Measurements from ENCODE around the gene CALML4. TPM values are rescaled to one million over a fixed set of nuclear protein-coding genes. Genes with fewer than 3 reads are reported as not detected.
"Not testable (repeated sequence)": the region's sequence is repeated elsewhere in the genome, so short reads cannot be mapped to it uniquely, and the experiment has no call there.

CALML4 gene
- total RNA-seq, 1 donor from 2014 or later, result 7.2 TPM

GRCh38 chr15:68192804-68193486, 12.2 kb downstream of the CALML4 start:
- DNase-seq (ENCODE audit: extremely low read depth, low read depth, low spot score), result no peak

DNA sequence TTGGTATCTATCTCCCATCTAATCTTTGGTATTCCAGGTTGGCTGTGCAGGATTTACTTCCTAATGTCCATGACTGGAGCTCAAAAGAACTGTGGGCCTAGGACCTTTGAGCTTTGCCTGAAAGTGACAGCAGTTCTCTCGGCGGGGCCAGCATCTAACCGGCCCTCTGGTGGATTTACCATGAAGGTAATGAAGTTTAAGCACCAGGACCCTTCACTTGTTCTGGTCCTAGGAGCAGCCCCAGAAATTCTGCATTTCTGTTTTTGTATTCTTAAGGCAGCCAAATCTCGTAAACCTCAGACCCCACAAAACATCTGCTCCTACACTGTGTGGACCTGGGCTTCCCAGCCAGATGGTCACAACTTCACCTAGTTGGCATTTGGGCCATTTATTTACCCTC, 13.0 kb downstream of the CALML4 start:
- no peak for DNase-seq (ENCODE audit: extremely low read depth, low read depth, low spot score)

GRCh38 chr15:68191555-68191954, 13.6 kb downstream of the CALML4 start:
- no peak for DNase-seq (ENCODE audit: extremely low read depth, low read depth, low spot score)

DNA sequence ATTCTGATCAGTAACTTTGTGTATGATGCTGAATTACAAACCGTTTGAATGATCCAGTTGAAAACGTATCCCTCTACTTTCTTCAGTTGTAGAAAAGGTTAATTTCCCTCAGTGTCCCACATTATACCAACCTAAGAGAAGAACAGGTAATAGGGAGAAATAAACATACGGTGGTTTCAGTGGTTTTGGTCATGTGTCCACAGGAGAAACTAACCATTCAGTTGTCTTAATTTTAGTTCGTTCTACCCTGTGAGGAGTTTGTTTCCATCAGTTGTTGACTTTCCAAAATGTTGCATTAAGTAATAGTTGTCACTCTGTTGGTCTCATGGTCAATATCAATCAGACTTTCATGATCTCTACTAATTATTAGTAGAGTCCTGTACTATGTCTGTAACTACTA, 15.1 kb downstream of the CALML4 start:
- DNase-seq (ENCODE audit: extremely low read depth, low read depth, low spot score), result no peak

DNA sequence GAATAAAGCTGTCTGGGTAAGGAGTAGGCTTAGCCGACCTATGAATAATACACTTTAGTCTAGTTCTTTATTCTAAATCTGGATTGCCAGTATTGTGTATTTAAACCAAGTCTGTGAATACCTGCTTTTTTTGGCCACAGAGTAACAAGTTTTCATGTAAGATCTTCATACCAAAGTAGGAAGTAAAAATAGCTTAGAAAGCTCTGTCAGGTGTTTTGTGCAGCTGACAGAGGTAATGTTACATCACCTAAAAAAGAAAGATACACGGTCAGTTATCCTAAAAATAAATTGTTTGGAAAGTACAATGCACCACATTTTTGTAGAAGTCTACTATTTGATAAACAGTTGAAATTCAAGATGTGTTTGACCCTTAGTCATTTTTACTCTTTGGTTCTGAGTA, 16.5 kb downstream of the CALML4 start:
- DNase-seq (ENCODE audit: extremely low read depth, low read depth, low spot score), result no peak

DNA sequence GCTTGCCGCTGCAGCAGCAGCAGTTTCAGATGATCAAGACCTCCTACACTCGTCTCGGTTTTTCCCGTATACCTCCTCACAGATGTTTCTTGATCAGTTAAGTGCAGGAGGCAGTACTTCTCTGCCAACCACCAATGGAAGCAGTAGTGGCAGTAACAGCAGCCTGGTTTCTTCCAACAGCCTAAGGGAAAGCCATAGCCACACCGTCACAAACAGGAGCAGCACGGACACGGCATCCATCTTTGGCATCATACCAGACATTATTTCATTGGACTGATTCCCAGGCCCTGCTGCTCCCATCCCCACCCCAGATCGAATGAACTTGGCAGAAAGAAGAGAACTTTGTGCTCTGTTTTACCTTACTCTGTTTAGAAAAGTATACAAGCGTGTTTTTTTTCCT, 17.6 kb downstream of the CALML4 start:
- no peak for DNase-seq (ENCODE audit: extremely low read depth, low read depth, low spot score)

GRCh38 chr15:68186671-68187397, 18.3 kb downstream of the CALML4 start:
- DNase-seq (ENCODE audit: extremely low read depth, low read depth, low spot score), result no peak

DNA sequence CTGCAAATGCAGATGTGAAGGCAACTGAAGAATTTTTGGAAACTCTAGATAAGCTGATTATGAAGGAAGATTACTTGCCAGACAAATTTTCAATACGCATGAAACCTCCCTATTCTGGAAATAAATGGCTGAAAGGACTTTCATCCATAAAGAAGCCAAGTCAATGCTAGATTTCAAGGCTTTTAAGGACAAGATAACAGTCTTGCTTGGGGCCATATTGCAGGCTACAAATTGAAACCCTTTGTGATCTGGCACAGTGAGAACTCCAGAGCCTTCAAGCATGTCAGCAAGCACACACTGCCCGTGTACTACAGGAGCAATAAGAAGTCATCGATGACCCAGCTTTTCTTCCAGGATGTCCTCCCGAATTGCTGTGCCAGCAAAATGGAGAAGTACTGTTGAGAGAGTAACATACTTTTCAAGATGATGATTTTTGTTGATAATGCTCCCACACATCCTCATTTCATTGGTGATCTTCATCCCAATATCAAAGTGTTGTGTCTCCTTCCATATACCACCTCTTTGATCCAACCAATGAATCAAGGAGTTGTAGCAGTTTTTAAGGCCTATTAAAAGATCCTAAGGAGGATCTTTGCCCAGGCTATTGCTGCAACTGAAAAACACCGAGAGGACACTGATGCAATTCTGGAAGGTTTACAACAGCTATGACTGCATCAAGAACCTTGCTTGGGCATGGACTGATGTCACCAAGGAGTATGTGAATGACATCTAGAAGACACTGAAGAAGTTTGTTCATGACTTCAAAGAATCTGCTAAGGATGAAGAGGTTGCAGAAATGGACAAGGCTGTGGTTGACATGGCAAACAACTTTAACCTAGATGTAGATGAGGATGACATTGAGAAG, 20.3 kb downstream of the CALML4 start:
- no peak for DNase-seq (ENCODE audit: extremely low read depth, low read depth, low spot score)

DNA sequence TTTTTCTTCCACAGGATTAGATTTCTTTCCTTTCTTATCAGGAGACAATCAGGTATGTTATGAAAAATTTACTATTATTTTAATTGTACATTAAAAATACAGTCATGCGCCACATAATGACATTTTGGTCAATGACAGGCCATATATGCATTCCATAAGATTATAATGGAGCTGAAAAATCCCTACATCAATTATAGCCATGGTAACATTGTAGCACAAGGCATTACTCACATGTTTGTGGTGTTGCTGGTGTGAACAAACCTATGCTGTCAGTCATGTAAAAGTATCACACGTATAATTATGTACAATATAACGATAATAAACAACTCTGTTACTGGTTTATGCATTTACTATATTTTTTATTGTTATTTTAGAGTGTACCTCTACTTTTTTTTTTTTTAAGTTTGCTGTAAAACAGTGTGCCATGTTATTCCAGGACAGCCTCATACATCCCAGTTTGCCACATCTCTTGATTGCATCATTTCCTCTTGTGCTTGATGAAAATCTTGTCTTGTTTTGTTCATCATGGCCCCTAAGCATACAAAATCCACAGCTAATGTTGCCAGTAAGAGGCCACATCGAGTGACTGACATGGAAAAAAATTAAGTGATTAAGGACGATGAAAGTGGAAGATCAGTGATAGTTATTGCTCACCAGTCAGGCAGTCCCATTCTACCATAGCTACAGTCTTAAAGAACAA, 21.4 kb downstream of the CALML4 start:
- no peak for DNase-seq (ENCODE audit: extremely low read depth, low read depth, low spot score)

DNA sequence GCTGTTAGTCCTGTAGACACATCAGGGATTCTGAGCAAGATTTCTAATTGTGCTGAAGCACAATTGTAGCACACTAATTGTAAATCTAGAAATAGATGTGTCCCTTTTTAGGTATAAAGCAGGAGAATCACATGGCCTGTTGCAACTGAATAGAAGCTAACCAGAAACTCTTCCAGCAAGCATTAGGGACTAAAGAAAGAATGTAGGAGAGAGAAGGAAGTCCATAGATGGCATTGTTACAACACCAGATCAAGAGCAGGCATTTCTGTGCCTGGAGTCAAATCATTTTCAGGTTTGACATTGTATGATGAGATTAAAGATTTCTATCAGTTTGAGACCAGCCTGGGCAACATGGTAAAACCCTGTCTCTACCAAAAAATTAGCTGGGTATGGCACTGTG, 27.4 kb downstream of the CALML4 start:
- DNase-seq (ENCODE audit: extremely low read depth, low read depth, low spot score), result no peak

DNA sequence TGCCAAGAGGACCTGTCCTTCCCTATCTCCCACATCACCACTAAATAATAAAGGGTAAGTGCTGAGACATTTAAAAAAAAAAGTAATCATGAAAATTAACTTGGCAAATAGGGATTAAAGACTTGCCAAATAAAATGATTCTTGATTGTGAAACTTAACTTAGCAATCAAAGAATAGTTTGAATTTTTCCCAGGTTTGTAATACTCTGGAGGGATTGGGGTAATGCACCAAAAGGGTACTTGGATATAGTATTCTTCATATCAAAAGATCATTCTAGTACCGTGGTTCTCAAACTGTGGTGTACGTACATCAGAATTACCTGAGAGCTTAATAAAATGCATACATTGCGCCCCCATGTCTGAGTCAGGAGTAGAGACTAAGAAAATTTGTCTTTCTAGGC, 28.5 kb downstream of the CALML4 start:
- no peak for DNase-seq (ENCODE audit: extremely low read depth, low read depth, low spot score)

GRCh38 chr15:68175526-68175925, 29.6 kb downstream of the CALML4 start:
- DNase-seq (ENCODE audit: extremely low read depth, low read depth, low spot score), result no peak

- DNase-seq (ENCODE audit: extremely low read depth, low read depth, low spot score), result no peak
These were observed 32.0 kb downstream of the CALML4 start for GRCh38 chr15:68173119-68173518.

GRCh38 chr15:68172037-68172436, 33.1 kb downstream of the CALML4 start:
- not testable (repeated sequence) for DNase-seq (ENCODE audit: extremely low read depth, low read depth, low spot score)

DNA sequence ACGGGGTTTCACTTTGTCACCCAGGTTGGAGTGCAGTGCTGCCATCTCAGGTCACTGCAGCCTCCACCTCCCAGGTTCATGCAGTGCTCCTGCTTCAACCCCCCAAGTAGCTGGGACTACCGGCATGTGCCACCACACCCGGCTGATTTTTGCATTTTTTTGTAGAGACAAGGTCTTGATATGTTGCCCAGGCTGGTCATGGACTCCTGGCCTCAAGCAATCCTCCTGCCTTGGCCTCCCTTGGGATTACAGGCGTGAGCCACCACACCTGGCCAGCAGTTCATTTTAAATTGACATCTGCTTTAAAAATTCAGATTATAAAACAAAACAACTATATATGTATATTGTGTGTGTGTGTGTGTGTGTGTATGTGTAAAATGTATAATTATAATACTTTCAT, 38.3 kb downstream of the CALML4 start:
- no peak for DNase-seq (ENCODE audit: extremely low read depth, low read depth, low spot score)

DNA sequence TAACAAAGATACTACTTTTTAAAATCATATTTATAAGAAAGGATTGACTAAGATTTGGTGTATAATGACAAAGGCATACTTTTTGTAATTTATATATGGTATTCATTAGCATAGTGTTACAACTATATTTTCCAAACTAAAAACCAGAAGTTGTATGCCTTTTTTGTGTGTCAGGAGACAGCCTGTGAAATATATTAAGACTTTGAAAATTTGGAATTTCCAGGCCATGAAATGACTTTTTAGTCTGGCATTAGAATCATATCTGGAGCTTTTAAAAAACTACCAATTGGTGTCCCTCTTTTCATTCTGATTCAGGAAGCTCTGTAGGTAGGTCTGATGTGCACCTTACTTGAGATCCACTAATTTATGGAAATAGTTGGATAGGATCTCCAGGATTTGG, 41.9 kb downstream of the CALML4 start:
- DNase-seq (ENCODE audit: extremely low read depth, low read depth, low spot score), result no peak

- DNase-seq (ENCODE audit: extremely low read depth, low read depth, low spot score), result no peak
These were observed 47.0 kb downstream of the CALML4 start for GRCh38 chr15:68158046-68158628.

DNA sequence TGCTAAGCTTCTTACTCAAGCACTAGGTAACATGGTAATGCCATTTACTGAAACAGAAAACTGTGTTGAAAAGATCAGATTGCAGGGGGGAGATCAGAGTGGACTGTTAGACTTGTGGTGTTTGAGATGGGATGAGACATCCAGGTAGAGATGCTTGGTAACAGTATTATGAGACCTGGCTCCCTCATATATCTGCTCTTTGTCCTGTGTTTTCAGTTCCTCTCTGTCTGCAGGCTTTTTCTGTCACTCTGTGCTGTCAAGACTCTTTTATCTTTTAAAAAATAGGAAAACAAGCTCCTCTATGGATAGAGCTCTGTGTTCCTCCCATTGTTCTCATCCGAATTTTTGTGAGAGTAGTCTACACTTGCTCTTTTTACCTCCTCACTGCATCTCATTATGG, 48.1 kb downstream of the CALML4 start:
- no peak for DNase-seq (ENCODE audit: extremely low read depth, low read depth, low spot score)

- DNase-seq (ENCODE audit: extremely low read depth, low read depth, low spot score), result peak; percentile 54
These were observed 50.1 kb downstream of the CALML4 start for GRCh38 chr15:68154923-68155559.

DNA sequence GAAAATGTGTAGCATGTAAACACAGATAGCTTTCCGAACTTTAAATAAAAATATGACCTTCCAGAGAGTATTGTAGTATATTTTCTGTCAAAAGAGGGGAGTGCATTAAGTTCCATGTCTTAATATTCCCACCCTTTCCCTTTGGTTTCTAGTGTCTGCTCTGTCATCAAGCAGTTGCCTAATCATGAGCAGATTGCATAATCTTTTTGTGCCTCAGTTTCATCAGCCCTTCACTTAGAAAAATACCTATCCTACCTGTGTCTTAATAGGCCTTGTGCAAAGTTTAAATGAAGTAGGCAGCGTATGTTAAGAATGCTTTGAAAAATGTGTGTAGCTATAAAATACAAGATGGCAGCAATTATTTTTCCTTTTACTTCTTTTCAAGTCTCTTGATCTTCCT, 52.8 kb downstream of the CALML4 start:
- no peak for DNase-seq (ENCODE audit: extremely low read depth, low read depth, low spot score)

Measured in glomerular endothelial cell (primary cell).